GM12865 (cell line): ENCODE measurements around the gene CCDC198.

Source experiments
- DNase-seq: peaks from one replicate; pipeline ENCODE4 v3.0.0; 2010; ENCODE audit warnings: low read depth
- H3K4me3 ChIP-seq: 2 replicates; pipeline ENCODE4 v1.5.1; 2011; ENCODE audit warnings: mild to moderate bottlenecking, low read depth, low read length, control low read depth
- CTCF ChIP-seq: IDR thresholded peaks from 2 replicates; pipeline ENCODE4 v1.5.1; 2011; ENCODE audit warnings: low read length, control low read depth, low read depth, inconsistent platforms; ENCODE audit not compliant: insufficient read depth; ENCODE audit errors: missing control alignments

CCDC198 gene

GRCh38 chr14:57508756-57509155 lies 15.1 kb upstream of the CCDC198 start:
- DNase-seq = no peak
- TF ChIP-seq CTCF = no peak
- H3K4me3 ChIP-seq = no peak overlapping the region

- no peak for TF ChIP-seq CTCF
Observed at GRCh38 chr14:57502586-57503254, 9.1 kb upstream of the CCDC198 start.

GRCh38 chr14:57501039-57501557 lies 7.4 kb upstream of the CCDC198 start:
- DNase-seq = no peak
- TF ChIP-seq CTCF = no peak
- H3K4me3 ChIP-seq = no peak overlapping the region

More at GRCh38 chr14:57502586-57503254, 9.1 kb upstream of the CCDC198 start:
- no peak for DNase-seq
- H3K4me3 ChIP-seq = no peak overlapping the region

- DNase-seq = no peak
- TF ChIP-seq CTCF = no peak
- no peak overlapping the region for H3K4me3 ChIP-seq
Observed at GRCh38 chr14:57498659-57499058, 5.0 kb upstream of the CCDC198 start.

GRCh38 chr14:57498035-57498434 lies 4.4 kb upstream of the CCDC198 start:
- no peak overlapping the region for H3K4me3 ChIP-seq
- no peak for DNase-seq

GRCh38 chr14:57495416-57495815 lies 1.8 kb upstream of the CCDC198 start:
- no peak overlapping the region for H3K4me3 ChIP-seq
- no peak for DNase-seq
- no peak for TF ChIP-seq CTCF

More at GRCh38 chr14:57498035-57498434, 4.4 kb upstream of the CCDC198 start:
- TF ChIP-seq CTCF = no peak

- no peak overlapping the region for H3K4me3 ChIP-seq
- no peak for TF ChIP-seq CTCF
- no peak for DNase-seq
Observed at GRCh38 chr14:57492859-57493258, 798 bp downstream of the CCDC198 start.
